Muscle layer of duodenum (tissue), 2 donors: ENCODE measurements around the gene H1-8.
"Not testable (repeated sequence)": the region's sequence is repeated elsewhere in the genome, so short reads cannot be mapped to it uniquely, and the experiment has no call there.

Experiments used
- H3K27ac ChIP-seq: one replicate; pipeline ENCODE4 v1.7.0; 2013; ENCODE audit warnings: mild to moderate bottlenecking, low read length
- H3K27me3 ChIP-seq: one replicate; pipeline ENCODE4 v1.7.0; 2013; ENCODE audit warnings: low read depth, mild to moderate bottlenecking, control low read depth, low read length
- H3K36me3 ChIP-seq, 2 donors: one replicate each; pipeline ENCODE4 v1.7.0; 2013; ENCODE audit warnings: low read length in 2 of 2, control low read depth in 1 of 2, mild to moderate bottlenecking in 1 of 2; ENCODE audit not compliant: insufficient read depth in 2 of 2, control insufficient read depth in 1 of 2
- H3K4me1 ChIP-seq, 2 donors: one replicate each; pipeline ENCODE4 v1.7.0; 2013; ENCODE audit warnings: low read length in 2 of 2, mild to moderate bottlenecking in 2 of 2, control low read depth in 1 of 2, moderate library complexity in 1 of 2; ENCODE audit not compliant: insufficient read depth in 2 of 2, control insufficient read depth in 1 of 2
- H3K4me3 ChIP-seq, 2 donors: one replicate each; pipeline ENCODE4 v1.7.0; 2013; ENCODE audit warnings: low read length in 2 of 2, low read depth in 1 of 2, mild to moderate bottlenecking in 1 of 2
- H3K9me3 ChIP-seq, 2 donors: one replicate each; pipeline ENCODE4 v1.7.0; 2013; ENCODE audit warnings: low read length in 2 of 2, control low read depth in 1 of 2, mild to moderate bottlenecking in 1 of 2; ENCODE audit not compliant: control insufficient read depth in 1 of 2
- donor health status: healthy.

The H1-8 gene

DNA sequence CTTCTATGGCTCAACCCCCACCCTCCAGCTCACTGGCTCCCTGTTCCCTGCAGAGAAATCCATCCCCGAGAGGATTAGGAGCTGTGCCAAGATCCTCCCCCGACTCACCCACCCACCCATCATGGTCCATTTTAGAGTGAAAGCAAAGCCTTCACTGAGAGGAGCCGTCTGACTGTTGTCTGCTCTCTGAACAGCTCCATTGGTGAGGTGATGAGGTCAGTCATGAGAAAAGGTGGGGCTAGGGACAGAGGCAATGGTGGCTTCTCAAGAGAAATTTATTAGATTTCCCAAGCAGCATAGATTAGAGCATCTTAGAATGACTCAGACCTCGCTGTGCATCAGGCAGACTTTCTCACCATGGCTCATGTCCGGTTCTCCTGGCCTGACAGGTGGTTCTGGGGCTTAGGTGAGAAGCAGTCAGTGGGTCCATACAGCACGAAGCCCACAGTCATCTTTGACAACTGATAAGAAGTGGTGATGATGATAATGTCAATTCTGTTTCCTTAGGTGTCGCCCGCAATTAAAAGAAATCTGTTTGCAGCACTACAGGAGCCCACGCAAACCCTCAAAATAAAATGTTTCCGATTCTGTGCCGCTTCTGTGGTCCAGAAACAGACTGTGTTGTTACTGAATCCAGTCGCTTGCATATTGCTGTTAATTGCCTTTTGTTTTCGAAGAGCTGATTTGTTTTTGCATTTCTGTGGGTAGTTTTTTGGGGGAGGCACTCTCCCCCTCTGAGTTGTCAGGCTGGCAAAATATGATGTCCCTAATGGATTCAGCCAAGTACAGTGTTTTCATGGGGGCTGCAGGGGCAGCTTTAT is 39.3 kb upstream of the H1-8 start:
- no peak overlapping the region for H3K27ac ChIP-seq
- no peaks in the 10 kb centered on the region for H3K9me3 ChIP-seq
- peaks cover 25 to 58% of the 10 kb centered on the region in 2 donors for H3K36me3 ChIP-seq
- H3K27me3 ChIP-seq, result no peaks in the 10 kb centered on the region
- H3K4me1 ChIP-seq, result no peaks in the 10 kb centered on the region
- no peak overlapping the region for H3K4me3 ChIP-seq

GRCh38 chr3:129504471-129505100 is 38.4 kb upstream of the H1-8 start:
- no peaks in the 10 kb centered on the region for H3K27me3 ChIP-seq
- H3K4me3 ChIP-seq, result no peak overlapping the region
- no peaks in the 10 kb centered on the region for H3K9me3 ChIP-seq
- no peaks in the 10 kb centered on the region for H3K4me1 ChIP-seq
- peaks cover 25 to 58% of the 10 kb centered on the region in 2 donors for H3K36me3 ChIP-seq
- no peak overlapping the region for H3K27ac ChIP-seq

- Histone ChIP-seq H3K27ac (no peak overlapping the region), H3K9me3 (no peaks in the 10 kb centered on the region), H3K36me3 (peaks cover 25 to 57% of the 10 kb centered on the region in 2 donors), H3K4me1 (no peaks in the 10 kb centered on the region), H3K4me3 (no peak overlapping the region), H3K27me3 (no peaks in the 10 kb centered on the region)
Measured at GRCh38 chr3:129505341-129505740, 37.6 kb upstream of the H1-8 start.

DNA sequence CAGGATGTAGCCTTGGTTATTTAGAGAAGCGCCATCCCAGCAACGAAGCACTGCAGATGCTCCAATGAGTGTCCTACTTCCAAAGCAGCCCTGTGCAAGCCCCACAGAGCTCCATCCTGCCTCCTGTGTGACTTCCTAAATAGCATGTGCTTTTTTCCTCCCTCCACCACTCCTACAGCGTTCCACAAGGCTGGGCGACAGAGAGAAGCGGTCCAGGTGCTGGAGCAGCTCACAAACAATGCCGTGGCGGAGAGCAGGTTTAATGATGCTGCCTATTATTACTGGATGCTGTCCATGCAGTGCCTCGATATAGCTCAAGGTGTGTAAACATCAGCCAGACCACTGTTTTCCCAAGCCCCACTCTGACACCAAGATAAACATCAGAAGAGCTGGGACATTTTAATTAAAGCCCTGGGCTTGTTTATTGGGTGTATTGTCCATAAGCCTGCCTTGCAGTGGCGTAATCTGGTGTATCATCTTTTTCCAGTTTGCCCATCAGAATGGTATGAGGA is 36.7 kb upstream of the H1-8 start:
- no peaks in the 10 kb centered on the region for H3K27me3 ChIP-seq
- peaks cover 25 to 57% of the 10 kb centered on the region in 2 donors for H3K36me3 ChIP-seq
- H3K9me3 ChIP-seq, result no peaks in the 10 kb centered on the region
- H3K27ac ChIP-seq, result no peak overlapping the region
- H3K4me1 ChIP-seq, result no peaks in the 10 kb centered on the region
- H3K4me3 ChIP-seq, result no peak overlapping the region

GRCh38 chr3:129507181-129507831 is 35.7 kb upstream of the H1-8 start:
- Histone ChIP-seq H3K9me3 (no peaks in the 10 kb centered on the region), H3K27me3 (no peaks in the 10 kb centered on the region), H3K27ac (no peak overlapping the region), H3K4me1 (no peaks in the 10 kb centered on the region), H3K4me3 (no peak overlapping the region), H3K36me3 (peaks cover 28 to 61% of the 10 kb centered on the region in 2 donors)

- Histone ChIP-seq H3K9me3 (no peaks in the 10 kb centered on the region), H3K4me3 (no peak overlapping the region), H3K4me1 (no peaks in the 10 kb centered on the region), H3K27ac (no peak overlapping the region), H3K36me3 (peaks cover 12 to 62% of the 10 kb centered on the region in 2 donors), H3K27me3 (no peaks in the 10 kb centered on the region)
Measured at GRCh38 chr3:129512595-129512994, 30.4 kb upstream of the H1-8 start.

DNA sequence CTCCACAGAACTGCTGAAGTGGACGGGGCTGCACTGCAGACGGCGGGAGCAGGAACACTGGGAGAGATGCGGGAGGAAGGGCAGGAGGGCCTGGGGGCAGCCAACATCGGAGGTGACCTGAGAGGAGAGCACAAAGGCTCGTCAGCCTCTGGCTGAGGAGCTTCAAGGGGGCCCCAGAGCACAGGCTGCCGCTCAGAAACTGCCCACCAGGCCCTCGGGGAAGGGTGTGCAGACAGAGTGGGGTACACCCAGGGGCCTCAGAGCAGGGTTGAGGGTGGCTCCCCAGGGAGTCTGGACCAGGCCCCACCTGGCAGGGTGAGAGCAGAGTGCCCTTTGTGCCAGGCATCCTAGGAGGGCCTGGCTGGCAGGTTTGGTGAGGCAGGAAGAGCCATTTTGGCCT is 29.3 kb upstream of the H1-8 start:
- Histone ChIP-seq H3K9me3 (no peaks in the 10 kb centered on the region), H3K4me1 (no peaks in the 10 kb centered on the region), H3K27me3 (no peaks in the 10 kb centered on the region), H3K4me3 (no peak overlapping the region), H3K36me3 (peaks cover 12 to 63% of the 10 kb centered on the region in 2 donors), H3K27ac (no peak overlapping the region)

- Histone ChIP-seq H3K27ac (no peak overlapping the region), H3K36me3 (peaks cover 12 to 66% of the 10 kb centered on the region in 2 donors), H3K4me1 (no peaks in the 10 kb centered on the region), H3K27me3 (no peaks in the 10 kb centered on the region), H3K4me3 (no peak overlapping the region), H3K9me3 (no peaks in the 10 kb centered on the region)
Measured at GRCh38 chr3:129514110-129514509, 28.9 kb upstream of the H1-8 start.

DNA sequence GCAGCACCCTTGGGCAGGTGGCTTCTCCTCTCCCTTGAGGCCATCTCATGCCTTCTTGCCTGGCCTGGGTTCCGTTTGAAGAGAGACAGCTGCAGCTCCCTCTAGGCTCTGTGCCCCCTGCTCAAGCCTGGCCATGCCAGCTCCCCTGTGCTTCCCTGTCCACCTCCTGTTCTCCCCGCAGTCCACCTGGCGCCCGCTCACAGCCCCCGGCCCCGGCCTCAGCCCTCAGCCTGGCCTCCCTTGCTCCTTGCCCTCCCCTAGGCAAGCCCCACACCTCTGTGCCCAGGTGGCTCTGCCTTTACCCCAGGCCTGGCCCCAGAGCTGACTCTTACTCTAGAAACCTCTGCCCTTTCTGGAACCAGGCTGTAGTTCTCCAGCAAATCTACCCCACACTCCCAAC is 28.4 kb upstream of the H1-8 start:
- H3K27me3 ChIP-seq, result no peaks in the 10 kb centered on the region
- H3K9me3 ChIP-seq, result no peaks in the 10 kb centered on the region
- no peaks in the 10 kb centered on the region for H3K4me1 ChIP-seq
- H3K27ac ChIP-seq, result no peak overlapping the region
- H3K4me3 ChIP-seq, result no peak overlapping the region
- peaks cover 12 to 70% of the 10 kb centered on the region in 2 donors for H3K36me3 ChIP-seq

GRCh38 chr3:129515108-129515820 is 27.7 kb upstream of the H1-8 start:
- peaks cover 12 to 74% of the 10 kb centered on the region in 2 donors for H3K36me3 ChIP-seq
- H3K4me3 ChIP-seq, H3K27me3 ChIP-seq, H3K27ac ChIP-seq, H3K4me1 ChIP-seq, H3K9me3 ChIP-seq: not testable (repeated sequence)
